ENCODE data around the gene TAB2.

Gene TAB2

GRCh38 chr6:149317644-149318571 lies at the start of gene TAB2:
Gene TAB2 (plus strand): TSS chr6:149317712. CDS start chr6:149369998, 52,286 bp downstream.
- peak; percentile 74 to 79 for DNase-seq (ENCODE audit: low read depth in 2 of 2)

GRCh38 chr6:149268146-149268545 lies 49.4 kb upstream of the TAB2 start:
- DNase-seq (ENCODE audit: low read depth in 2 of 2): no peak

- no peak for DNase-seq (ENCODE audit: low read depth in 2 of 2)
Measured at GRCh38 chr6:149268768-149269167, 48.7 kb upstream of the TAB2 start.

DNA sequence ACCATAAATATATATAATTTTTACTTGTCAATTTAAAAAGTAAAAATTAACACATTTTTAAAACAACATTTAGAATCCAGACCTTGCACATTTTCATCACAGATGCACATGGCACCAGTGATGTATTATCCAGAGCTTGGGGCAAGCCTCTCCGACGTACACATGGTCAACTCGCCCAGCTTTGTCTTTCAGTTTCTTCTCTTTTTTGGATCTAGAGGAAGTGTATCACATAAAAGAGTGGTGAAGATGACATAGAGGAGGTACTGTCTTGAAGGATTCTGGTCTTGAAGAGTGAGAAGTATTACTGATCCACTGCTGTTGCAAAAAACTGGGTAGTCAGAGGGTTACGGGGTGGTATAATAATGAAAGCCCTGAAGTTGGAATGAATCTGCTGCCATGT lies 46.9 kb upstream of the TAB2 start:
- no peak for DNase-seq (ENCODE audit: low read depth in 2 of 2)

GRCh38 chr6:149271348-149272340 lies 45.9 kb upstream of the TAB2 start:
- DNase-seq (ENCODE audit: low read depth in 2 of 2): peak; percentile 75 to 77

- no peak for DNase-seq (ENCODE audit: low read depth in 2 of 2)
Measured at GRCh38 chr6:149273318-149273717, 44.2 kb upstream of the TAB2 start.

DNA sequence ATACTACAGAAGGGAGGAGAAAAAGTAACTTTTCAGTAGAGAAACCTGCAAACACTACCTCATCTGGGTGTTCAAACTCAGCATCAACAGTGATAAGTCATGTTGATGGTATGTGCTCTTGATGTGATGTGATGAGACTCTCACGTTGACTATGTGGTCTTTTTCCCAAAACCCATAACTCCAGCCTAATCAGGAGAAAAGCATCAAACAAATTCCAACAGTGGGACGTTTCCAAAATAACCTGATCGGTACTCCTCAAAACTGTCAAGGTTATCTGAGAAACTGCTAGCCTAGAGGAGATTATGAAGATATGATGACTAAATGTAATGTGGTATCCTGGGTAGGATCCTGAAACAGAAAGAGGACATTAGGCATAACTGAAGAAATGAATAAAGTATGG lies 41.9 kb upstream of the TAB2 start:
- DNase-seq (ENCODE audit: low read depth in 2 of 2): no peak

DNA sequence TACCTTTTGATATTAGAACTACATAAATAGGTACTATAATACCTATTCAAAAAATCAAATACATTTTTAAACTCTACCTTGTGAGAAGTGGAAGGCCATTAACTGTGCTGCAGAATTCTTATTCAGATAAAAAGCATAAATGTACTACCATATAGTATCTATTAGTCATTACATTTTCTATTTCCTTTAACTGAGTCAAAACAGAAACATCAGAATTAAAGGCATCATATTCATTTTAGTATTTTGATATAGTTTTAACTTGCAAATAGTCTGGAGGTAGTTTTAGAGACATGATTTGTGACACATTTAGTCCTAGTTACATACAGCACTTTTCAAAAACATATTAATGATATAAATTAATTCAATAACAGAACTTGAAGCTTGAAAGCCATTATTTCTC lies 39.9 kb upstream of the TAB2 start:
- DNase-seq (ENCODE audit: low read depth in 2 of 2): no peak

DNA sequence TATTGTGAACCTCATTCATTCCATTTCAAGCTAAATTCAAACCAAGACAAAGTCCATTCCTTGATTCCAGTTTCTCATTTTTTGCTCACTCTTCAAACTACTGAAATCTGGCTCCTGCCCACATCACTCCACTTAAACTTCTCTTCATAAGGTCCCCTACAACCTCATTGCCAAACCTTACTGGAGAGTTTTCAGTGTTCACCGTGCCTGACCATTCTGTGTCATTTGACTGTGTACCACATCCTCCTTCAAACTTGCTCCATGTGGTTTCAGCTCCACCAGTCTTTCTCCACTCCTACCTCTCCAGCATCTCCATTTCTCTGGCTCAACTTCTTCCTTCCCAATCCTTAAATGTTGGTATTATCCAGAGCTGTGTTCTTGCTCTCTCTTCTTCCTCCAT lies 38.5 kb upstream of the TAB2 start:
- no peak for DNase-seq (ENCODE audit: low read depth in 2 of 2)

DNA sequence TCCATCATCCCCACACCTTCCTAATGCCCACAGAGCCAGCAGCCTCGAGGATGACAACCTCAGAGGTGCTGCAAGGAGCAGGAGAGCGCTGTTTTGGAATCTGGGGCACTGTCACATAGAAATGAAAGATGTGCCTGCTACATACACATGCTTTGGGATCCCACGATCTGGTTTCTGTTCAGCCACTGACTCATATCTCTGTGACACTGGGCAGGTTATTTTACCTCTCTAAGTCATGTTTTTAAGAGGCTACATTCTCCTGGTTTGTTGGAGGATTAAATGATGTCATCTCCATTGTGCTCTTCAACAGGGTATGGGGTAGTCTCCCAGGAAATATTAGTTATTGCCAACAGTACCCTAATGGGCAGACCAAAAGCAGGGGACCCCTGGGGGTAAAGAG lies 32.6 kb upstream of the TAB2 start:
- DNase-seq (ENCODE audit: low read depth in 2 of 2): no peak

- no peak for DNase-seq (ENCODE audit: low read depth in 2 of 2)
Measured at GRCh38 chr6:149285626-149286025, 31.9 kb upstream of the TAB2 start.

- no peak for DNase-seq (ENCODE audit: low read depth in 2 of 2)
Measured at GRCh38 chr6:149286905-149287304, 30.6 kb upstream of the TAB2 start.

DNA sequence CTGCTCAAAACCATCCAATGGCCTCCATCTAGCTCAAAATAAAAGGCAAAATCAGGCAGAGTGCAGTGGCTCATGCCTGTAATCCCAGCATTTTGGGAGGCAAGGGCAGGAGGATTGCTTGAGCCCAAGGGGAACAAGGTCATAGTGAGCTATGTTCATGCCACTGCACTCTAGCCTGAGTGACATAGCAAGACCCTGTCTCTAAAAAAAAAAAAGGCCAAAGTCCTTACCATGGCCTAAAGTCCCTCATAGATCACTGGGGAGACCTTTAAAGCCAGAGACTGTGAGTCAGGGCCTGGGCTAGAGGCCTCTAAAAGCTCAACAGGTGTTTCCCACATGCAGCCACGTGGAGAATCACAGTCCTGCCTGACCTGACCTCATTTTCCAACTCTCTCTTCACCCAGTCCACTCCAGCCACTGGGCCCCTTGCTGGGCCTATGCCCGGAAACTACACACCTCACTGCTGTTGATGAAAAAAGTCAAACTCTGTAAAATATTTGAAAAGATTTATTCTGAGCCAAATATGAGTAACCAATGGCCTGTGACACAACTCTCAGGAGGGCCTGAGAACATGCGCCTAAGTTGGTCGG lies 28.2 kb upstream of the TAB2 start:
- DNase-seq (ENCODE audit: low read depth in 2 of 2): no peak

GRCh38 chr6:149289966-149290365 lies 27.5 kb upstream of the TAB2 start:
- no peak for DNase-seq (ENCODE audit: low read depth in 2 of 2)

DNA sequence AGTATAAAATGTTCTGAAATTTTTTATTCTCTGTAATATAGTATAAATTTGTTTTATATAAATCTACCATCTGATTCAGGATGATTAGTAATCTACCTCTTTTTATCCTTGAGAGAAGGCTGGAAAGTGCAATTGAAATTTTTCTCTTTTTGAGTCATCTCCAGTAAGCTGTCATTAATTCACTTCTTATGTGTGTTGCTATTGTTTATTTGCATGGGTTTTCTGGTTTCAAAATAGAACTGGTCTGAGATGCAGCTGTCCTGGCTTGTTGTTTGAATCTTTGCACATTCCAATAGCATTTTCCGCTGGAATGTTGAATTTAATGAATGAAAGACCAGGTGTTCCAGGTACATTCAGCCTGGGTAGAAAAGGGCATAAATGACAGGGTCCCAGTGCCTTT lies 24.3 kb upstream of the TAB2 start:
- no peak for DNase-seq (ENCODE audit: low read depth in 2 of 2)

DNA sequence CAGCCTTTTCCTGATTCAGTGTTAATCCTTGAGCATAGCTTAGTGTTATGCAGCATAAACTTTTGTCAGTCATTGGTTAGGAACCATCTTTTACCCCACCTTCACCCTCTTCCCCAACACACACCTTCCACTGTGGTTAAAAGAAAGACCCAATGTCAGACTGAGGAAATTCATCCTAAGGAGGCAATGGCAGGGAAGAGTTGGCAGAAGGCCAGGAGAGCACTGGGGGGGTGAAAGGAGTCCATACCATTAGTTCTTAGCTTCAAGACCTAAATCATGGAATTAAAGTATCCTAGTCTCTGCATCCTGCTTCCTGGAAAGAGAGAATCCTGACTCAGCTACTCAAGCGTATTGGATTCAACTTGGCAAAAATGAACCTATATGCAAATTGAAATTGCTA lies 16.9 kb upstream of the TAB2 start:
- DNase-seq (ENCODE audit: low read depth in 2 of 2): no peak

- no peak for DNase-seq (ENCODE audit: low read depth in 2 of 2)
Measured at GRCh38 chr6:149302723-149303122, 14.8 kb upstream of the TAB2 start.

DNA sequence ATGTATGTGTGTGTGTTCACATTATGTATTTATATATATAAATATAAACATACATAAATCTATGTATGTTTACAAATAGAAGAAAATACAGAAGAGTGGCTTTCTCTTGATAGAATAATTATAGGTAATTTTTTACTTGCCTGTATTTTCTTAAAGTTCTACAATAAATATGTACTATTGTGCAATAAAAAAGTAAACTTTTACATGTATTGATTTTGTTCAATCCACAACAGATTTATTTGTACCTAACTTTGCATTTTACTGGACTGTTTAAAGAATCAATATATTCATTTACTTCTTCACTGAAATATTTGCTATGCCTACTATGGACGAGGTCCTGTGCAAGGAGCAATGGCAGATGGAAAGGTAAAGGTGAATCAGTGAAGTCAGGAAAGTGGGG lies 14.0 kb upstream of the TAB2 start:
- no peak for DNase-seq (ENCODE audit: low read depth in 2 of 2)

DNA sequence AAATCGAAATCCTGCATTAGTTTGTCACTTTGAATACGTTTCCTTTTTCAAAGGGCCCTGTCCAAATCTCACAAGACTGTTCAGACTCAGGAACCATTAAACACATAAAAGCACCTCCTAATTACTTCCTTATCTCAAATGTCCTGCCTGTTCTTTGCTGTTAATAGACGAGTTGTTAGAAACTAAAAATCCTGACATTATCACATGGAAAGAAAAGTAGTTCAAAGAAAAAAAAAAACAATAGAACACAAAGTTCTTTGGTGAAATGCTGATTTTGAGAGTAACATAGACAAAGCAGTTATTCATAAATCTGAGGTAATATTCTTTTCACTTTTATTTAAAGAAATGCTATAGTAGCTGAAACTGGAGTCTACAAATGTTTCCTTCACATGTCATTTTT lies 12.1 kb upstream of the TAB2 start:
- no peak for DNase-seq (ENCODE audit: low read depth in 2 of 2)

- no peak for DNase-seq (ENCODE audit: low read depth in 2 of 2)
Measured at GRCh38 chr6:149306967-149307366, 10.5 kb upstream of the TAB2 start.

DNA sequence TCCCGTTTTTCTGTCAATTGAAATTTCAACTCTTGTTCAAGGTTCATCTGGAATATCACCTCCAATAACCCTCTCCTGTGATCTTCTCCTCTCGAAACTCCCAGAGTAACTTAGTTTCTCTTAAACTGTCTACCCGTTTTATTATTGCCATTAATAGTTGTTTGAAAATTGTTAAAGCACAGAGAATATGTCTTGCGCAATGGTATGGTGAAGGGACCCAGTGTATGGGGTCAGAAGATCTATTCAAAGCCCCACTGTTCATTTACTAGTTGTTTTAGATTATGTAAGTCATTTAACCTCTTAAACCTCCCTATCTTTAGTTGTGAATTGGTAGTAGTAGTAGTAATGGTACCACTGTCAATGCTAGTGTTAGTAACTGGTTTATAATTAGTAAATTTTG lies 6.2 kb upstream of the TAB2 start:
- no peak for DNase-seq (ENCODE audit: low read depth in 2 of 2)

DNA sequence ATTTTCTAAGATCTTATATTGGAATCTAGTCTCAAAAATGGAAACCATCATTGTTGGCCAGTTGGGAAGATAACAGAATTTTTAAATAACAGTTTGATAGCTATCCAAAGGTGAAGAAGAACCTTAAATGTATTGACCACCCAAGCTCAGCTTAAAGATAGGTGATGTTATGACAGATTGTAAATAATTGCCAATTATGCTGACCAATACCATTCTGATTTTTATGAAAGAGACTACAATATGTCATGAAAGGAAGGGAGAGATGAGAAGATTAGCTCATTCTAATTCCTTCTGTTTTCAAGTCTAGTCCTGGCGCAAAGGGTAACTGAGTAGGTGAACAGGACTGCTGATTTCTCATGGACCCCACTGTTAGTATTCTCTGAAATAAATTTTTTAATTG lies 5.7 kb upstream of the TAB2 start:
- no peak for DNase-seq (ENCODE audit: low read depth in 2 of 2)

Data from stimulated activated CD8-positive, alpha-beta memory T cell treated with anti-CD3 and anti-CD28 coated beads, Interleukin-15, amount 100 ng/mL, for 48 hours (primary cell).